RWPE2 (cell line): ENCODE data around the gene DDRGK1.

Experiments
- ATAC-seq: fragments of 200-7000 bp; cut with Tn5 transposase; 3 replicates; pipeline ENCODE4 v1.9.1; 2021; ENCODE audit warnings: low read depth
- DNase-seq: peaks from one replicate; pipeline ENCODE4 v3.0.0-alpha.2; 2020; ENCODE audit warnings: low spot score
- H3K27ac ChIP-seq: fragments of 450-650 bp; 2 replicates; pipeline ENCODE4 v1.5.1; 2017; ENCODE audit warnings: mild to moderate bottlenecking; ENCODE audit not compliant: poor library complexity, severe bottlenecking
- H3K27me3 ChIP-seq: fragments of 250-450 bp; sonication (Bioruptor Pico); 2 replicates; pipeline ENCODE4 v1.5.1; 2021; ENCODE audit warnings: mild to moderate bottlenecking, moderate library complexity; ENCODE audit not compliant: insufficient read depth, poor library complexity, severe bottlenecking
- H3K36me3 ChIP-seq: fragments of 250-450 bp; sonication (Bioruptor Pico); 2 replicates; pipeline ENCODE4 v1.5.1; 2020; ENCODE audit warnings: low read depth, mild to moderate bottlenecking, moderate library complexity
- H3K4me1 ChIP-seq: fragments of 250-450 bp; sonication (Bioruptor Pico); 2 replicates; pipeline ENCODE4 v1.5.1; 2021; ENCODE audit warnings: mild to moderate bottlenecking, moderate library complexity; ENCODE audit not compliant: insufficient read depth, poor library complexity, severe bottlenecking
- H3K4me3 ChIP-seq: fragments of 250-450 bp; sonication (Bioruptor Pico); 2 replicates; pipeline ENCODE4 v1.5.1; 2021; ENCODE audit warnings: mild to moderate bottlenecking, moderate library complexity; ENCODE audit not compliant: severe bottlenecking
- H3K9me3 ChIP-seq: fragments of 250-450 bp; sonication (Bioruptor Pico); 2 replicates; pipeline ENCODE4 v1.5.1; 2021; ENCODE audit warnings: mild to moderate bottlenecking, moderate library complexity; ENCODE audit not compliant: severe bottlenecking
- TF ChIP-seq, protein P1 (sequence below): fragments of 450-650 bp; IDR thresholded peaks from one replicate; pipeline ENCODE4 v1.5.1; 2017; ENCODE audit warnings: mild to moderate bottlenecking, moderate library complexity; ENCODE audit not compliant: poor library complexity, severe bottlenecking

DDRGK1 gene

GRCh38 chr20:3231889-3232588 is 27.6 kb upstream of the DDRGK1 start:
- DNase-seq = peak; percentile 59
- Histone ChIP-seq H3K27me3 (no peaks in the 10 kb centered on the region), H3K36me3 (peaks cover 2% of the 10 kb centered on the region; the same call in 1 of the 2 replicates), H3K4me3 (no peak overlapping the region), H3K4me1 (peaks cover 9% of the 10 kb centered on the region), H3K9me3 (no peaks in the 10 kb centered on the region), H3K27ac (no peak overlapping the region)
- TF ChIP-seq, protein P1, sequence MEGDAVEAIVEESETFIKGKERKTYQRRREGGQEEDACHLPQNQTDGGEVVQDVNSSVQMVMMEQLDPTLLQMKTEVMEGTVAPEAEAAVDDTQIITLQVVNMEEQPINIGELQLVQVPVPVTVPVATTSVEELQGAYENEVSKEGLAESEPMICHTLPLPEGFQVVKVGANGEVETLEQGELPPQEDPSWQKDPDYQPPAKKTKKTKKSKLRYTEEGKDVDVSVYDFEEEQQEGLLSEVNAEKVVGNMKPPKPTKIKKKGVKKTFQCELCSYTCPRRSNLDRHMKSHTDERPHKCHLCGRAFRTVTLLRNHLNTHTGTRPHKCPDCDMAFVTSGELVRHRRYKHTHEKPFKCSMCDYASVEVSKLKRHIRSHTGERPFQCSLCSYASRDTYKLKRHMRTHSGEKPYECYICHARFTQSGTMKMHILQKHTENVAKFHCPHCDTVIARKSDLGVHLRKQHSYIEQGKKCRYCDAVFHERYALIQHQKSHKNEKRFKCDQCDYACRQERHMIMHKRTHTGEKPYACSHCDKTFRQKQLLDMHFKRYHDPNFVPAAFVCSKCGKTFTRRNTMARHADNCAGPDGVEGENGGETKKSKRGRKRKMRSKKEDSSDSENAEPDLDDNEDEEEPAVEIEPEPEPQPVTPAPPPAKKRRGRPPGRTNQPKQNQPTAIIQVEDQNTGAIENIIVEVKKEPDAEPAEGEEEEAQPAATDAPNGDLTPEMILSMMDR = no peak
- no peak for ATAC-seq

GRCh38 chr20:3231116-3231515 is 26.6 kb upstream of the DDRGK1 start:
- ATAC-seq (no peak), DNase-seq (peak; percentile 48)
- Histone ChIP-seq H3K4me3 (no peak overlapping the region), H3K36me3 (peaks cover 4% of the 10 kb centered on the region; the same call in 1 of the 2 replicates), H3K4me1 (peaks cover 7% of the 10 kb centered on the region), H3K9me3 (no peaks in the 10 kb centered on the region), H3K27me3 (no peaks in the 10 kb centered on the region), H3K27ac (no peak overlapping the region)
- TF ChIP-seq, protein P1 = no peak

GRCh38 chr20:3229798-3230197 is 25.3 kb upstream of the DDRGK1 start:
- no peaks in the 10 kb centered on the region for H3K27me3 ChIP-seq
- H3K9me3 ChIP-seq = no peaks in the 10 kb centered on the region
- no peak for DNase-seq
- H3K4me1 ChIP-seq = peaks cover 7% of the 10 kb centered on the region
- no peak for ATAC-seq
- no peak overlapping the region for H3K27ac ChIP-seq
- TF ChIP-seq, protein P1 = no peak
- H3K4me3 ChIP-seq = no peak overlapping the region
- H3K36me3 ChIP-seq = peaks cover 4% of the 10 kb centered on the region; the same call in 1 of the 2 replicates

DNA sequence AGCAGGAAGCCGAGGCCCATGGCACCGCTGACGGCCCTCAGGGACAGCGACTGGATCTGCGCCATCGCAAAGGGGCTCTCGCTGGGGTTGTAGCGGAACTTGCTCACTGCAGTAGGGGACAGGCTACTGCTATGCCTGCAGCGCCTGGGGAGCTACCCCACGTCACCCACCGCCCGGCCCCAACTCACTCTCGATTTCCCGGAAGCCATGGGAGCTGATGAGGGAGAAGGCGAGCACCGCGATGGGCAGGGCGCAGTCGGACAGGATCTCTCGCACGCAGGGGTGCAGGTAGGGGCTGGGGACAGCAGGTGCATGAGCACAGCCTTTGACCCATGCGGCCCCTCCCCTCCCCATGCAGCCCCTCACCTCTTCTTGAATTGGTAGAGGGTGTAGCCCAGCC is 24.7 kb upstream of the DDRGK1 start:
- Histone ChIP-seq H3K36me3 (peaks cover 4% of the 10 kb centered on the region; the same call in 1 of the 2 replicates), H3K27me3 (no peaks in the 10 kb centered on the region), H3K9me3 (no peaks in the 10 kb centered on the region), H3K4me1 (peaks cover 7% of the 10 kb centered on the region), H3K27ac (no peak overlapping the region), H3K4me3 (no peak overlapping the region)
- peak; percentile 62 for DNase-seq
- TF ChIP-seq, protein P1 = no peak
- ATAC-seq = no peak

GRCh38 chr20:3228750-3229032 is 24.2 kb upstream of the DDRGK1 start:
- peak; percentile 54 for DNase-seq
- no peak for ATAC-seq
- Histone ChIP-seq H3K4me1 (peaks cover 7% of the 10 kb centered on the region), H3K9me3 (no peaks in the 10 kb centered on the region), H3K27ac (no peak overlapping the region), H3K27me3 (no peaks in the 10 kb centered on the region), H3K36me3 (peaks cover 4% of the 10 kb centered on the region; the same call in 1 of the 2 replicates), H3K4me3 (no peak overlapping the region)
- TF ChIP-seq, protein P1 = no peak
